Measurements from ENCODE around the gene COL1A1. TPM values are rescaled to one million over a fixed set of nuclear protein-coding genes. Genes with fewer than 3 reads are reported as not detected.

Gene COL1A1
- total RNA-seq, 4 donors from 2014 or later: 15.0 to 90.5 (median 25.8) TPM

GRCh38 chr17:50149091-50149416 lies 52.4 kb downstream of the COL1A1 start:
- intact Hi-C loops (cut with DNase I; ENCODE audit: low total_unique reads): no loop called here
- H3K4me3 ChIP-seq (ENCODE audit: low read depth, poor library complexity, severe bottlenecking): peak overlapping the region; percentile 77
- peak in 1 of 2 donors; percentile 89 for DNase-seq (ENCODE audit: low spot score in 2 of 2)
- WGBS, 2 donors: 0 to 1% methylated on average over 7 to 30 of the region's 30 CpGs
- TF ChIP-seq CTCF (IDR thresholded peaks at IDR 0.05): no peak
- TF ChIP-seq POLR2A (IDR thresholded peaks at IDR 0.05): no peak

DNA sequence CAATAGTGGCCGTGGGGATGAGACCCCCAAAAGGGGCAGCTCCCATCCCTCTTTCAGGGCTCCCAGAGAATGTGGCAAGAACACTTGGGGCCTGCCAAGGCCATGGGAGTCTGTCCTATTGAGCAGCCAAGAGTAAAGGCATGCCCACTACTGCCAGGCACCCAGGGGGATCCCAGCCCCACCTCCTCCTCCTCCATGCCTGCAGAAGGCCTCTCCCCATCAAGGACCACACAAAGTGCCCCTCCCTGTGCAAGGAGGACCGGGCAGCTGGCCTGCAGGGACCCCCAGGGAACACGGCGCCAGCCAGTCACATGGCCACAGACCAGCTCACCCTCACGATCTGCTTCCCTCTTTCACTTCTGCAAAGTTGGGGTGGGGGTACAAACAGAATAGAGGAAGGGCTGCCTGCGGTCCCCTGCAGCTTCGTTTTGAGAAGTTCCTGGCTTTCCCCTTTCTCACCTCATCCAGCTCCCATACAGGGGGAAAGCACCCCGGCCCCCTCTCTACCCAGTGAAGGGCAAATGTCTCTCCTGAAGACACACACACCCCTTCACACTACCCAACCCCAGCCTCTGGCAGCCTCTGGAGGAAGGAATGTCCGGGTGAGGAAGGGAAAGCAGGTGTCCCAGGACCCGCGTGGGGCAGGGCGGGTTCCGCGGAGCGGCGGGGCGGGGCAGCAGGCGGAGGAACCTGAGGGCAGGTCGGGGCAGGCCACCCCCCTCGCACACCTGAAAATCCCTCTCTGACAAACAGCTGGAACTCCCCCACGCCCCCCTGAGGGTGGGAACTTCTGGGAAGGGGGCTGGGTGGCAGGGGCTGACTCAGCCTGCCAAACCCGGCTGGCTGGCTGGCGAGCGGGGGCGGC lies 53.0 kb downstream of the COL1A1 start:
- peak in 1 of 2 donors; percentile 93 for DNase-seq (ENCODE audit: low spot score in 2 of 2)
- 1 to 2% methylated on average over 16 to 23 of the region's 25 CpGs for WGBS, 2 donors
- H3K4me3 ChIP-seq (ENCODE audit: low read depth, poor library complexity, severe bottlenecking): peak overlapping the region; percentile 77
- no peak for TF ChIP-seq POLR2A (IDR thresholded peaks at IDR 0.05)
- TF ChIP-seq CTCF (IDR thresholded peaks at IDR 0.05): no peak
- intact Hi-C loops (cut with DNase I; ENCODE audit: low total_unique reads): no loop called here

- TF ChIP-seq CTCF (IDR thresholded peaks at IDR 0.05): no peak
- TF ChIP-seq POLR2A (IDR thresholded peaks at IDR 0.05): no peak
- WGBS, 2 donors: 2 to 5% methylated on average over 5 of the region's 5 CpGs
- no peak for DNase-seq (ENCODE audit: low spot score in 2 of 2)
- intact Hi-C loops (cut with DNase I; ENCODE audit: low total_unique reads): no loop called here
- peak overlapping the region; percentile 77 for H3K4me3 ChIP-seq (ENCODE audit: low read depth, poor library complexity, severe bottlenecking)
These were observed 53.6 kb downstream of the COL1A1 start for GRCh38 chr17:50147841-50148225.

DNA sequence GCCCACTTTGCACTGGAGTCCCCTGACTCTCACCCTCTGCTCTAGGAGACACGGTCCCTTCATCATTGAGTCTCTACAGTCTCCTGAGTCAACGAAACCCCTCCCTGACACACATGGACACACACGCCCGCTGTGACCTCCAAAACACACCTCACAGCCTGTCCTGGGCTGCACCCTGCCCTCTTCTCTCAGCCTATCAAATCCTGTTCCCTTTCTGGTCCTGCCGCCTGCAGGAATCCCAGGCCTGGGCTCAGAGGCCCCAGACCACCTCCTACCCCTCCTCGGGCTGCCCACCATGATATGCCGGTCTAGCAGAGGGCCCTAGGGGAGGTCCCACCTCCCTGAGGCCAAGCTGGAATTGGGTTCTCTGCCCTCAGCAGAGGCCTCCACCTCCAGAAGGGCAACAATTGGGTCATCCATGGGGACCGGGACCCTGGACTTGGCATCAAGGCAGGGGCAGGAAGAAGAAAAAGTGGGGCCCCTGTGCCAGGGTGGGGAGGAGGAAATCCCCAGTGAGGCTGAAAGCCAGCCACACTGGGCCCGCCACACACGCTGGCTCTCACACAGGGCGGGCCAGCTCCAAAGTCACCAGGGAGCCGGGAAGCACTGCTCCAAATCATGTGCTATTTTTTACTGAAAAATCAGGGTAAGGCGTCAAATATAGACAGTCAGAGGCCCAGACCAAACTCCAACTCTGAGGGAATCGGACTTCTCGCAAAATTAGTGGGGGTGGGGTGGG lies 54.3 kb downstream of the COL1A1 start:
- TF ChIP-seq CTCF (IDR thresholded peaks at IDR 0.05) (no peak), POLR2A (IDR thresholded peaks at IDR 0.05) (no peak)
- DNase-seq (ENCODE audit: low spot score in 2 of 2): no peak
- no peak overlapping the region for H3K4me3 ChIP-seq (ENCODE audit: low read depth, poor library complexity, severe bottlenecking)
- WGBS, 2 donors: 21 to 23% methylated on average over 15 of the region's 15 CpGs
- intact Hi-C loops (cut with DNase I; ENCODE audit: low total_unique reads): no loop called here

GRCh38 chr17:50146230-50146926 lies 55.1 kb downstream of the COL1A1 start:
- H3K4me3 ChIP-seq (ENCODE audit: low read depth, poor library complexity, severe bottlenecking): no peak overlapping the region
- DNase-seq (ENCODE audit: low spot score in 2 of 2): no peak
- intact Hi-C loops (cut with DNase I; ENCODE audit: low total_unique reads): no loop called here
- WGBS, 2 donors: 47 to 59% methylated on average over 4 to 7 of the region's 10 CpGs
- no peak for TF ChIP-seq POLR2A (IDR thresholded peaks at IDR 0.05)
- no peak for TF ChIP-seq CTCF (IDR thresholded peaks at IDR 0.05)

Data from lower leg skin (tissue), 4 donors.